BJ (cell line): Measurements from ENCODE around the gene AOPEP. TPM values are rescaled to one million over a fixed set of nuclear protein-coding genes. Genes with fewer than 3 reads are reported as not detected.

Experiments used
- CTCF ChIA-PET: fragments of 350-600 bp; formaldehyde crosslinking; extraction: SDS; loops from one replicate; lab custom pipeline; 2021; ENCODE audit warnings: antibody characterized with exemption, inconsistent platforms; lab: Yijun Ruan, JAX
- POLR2A ChIA-PET: fragments of 300-600 bp; sonication (Branson Sonifier 250); formaldehyde crosslinking; extraction: SDS; loops from one replicate; lab custom pipeline; 2021; ENCODE audit warnings: antibody characterized with exemption; lab: Charles Lee
- DNase-seq: peaks from one replicate; pipeline ENCODE4 v3.0.0-alpha.2; 2011; ENCODE audit warnings: low read depth
- H3K27me3 ChIP-seq: 2 replicates; pipeline ENCODE4 v1.6.0; 2011; ENCODE audit warnings: low read length; ENCODE audit not compliant: control insufficient read depth, insufficient read depth
- H3K36me3 ChIP-seq: 2 replicates; pipeline ENCODE4 v1.5.1; 2011; ENCODE audit warnings: low read length; ENCODE audit not compliant: control insufficient read depth, insufficient read depth
- H3K4me3 ChIP-seq: 2 replicates; pipeline ENCODE4 v1.5.1; 2011; ENCODE audit warnings: low read depth, mild to moderate bottlenecking, control low read depth, low read length
- CTCF ChIP-seq: IDR thresholded peaks from 2 replicates; pipeline ENCODE4 v1.5.1; 2011; ENCODE audit warnings: low read depth, mild to moderate bottlenecking, control low read depth, inconsistent platforms, low read length, moderate library complexity; ENCODE audit not compliant: insufficient read depth
- polyA plus RNA-seq: library from polyadenylated mRNA; depleted of rRNA; stranded (reverse); fragments of >200 nt; gene quantifications from 2 replicates; pipeline ENCODE4 v1.2.3, GENCODE V29; 2011

AOPEP gene
- polyA plus RNA-seq, 1 experiment = 52.1 TPM

- TF ChIP-seq CTCF = no peak
- Histone ChIP-seq H3K4me3 (no peak overlapping the region), H3K36me3 (no peaks in the 10 kb centered on the region), H3K27me3 (no peaks in the 10 kb centered on the region)
- DNase-seq = no peak
- POLR2A ChIA-PET = interaction anchor here (1.2 kb wide), 1 partner anchor 46 kb away, joined by 4 read pairs; no protein-coding TSS in a partner anchor
- CTCF ChIA-PET = interaction anchor here (1.3 to 1.4 kb wide), 3 partner anchors 12 to 260 kb away, joined by 3 to 5 read pairs (median 4); no protein-coding TSS in a partner anchor
Observed at GRCh38 chr9:94867281-94867841, 140.9 kb downstream of the AOPEP start.

- no peak overlapping the region for H3K4me3 ChIP-seq
- peak; percentile 87 for DNase-seq
- CTCF ChIA-PET = interaction anchor here (1.3 to 1.5 kb wide), 4 partner anchors 11 to 259 kb away, joined by 3 to 5 read pairs (median 4); no protein-coding TSS in a partner anchor
- no peaks in the 10 kb centered on the region for H3K27me3 ChIP-seq
- POLR2A ChIA-PET = interaction anchor here (0.5 to 1.2 kb wide), 2 partner anchors 13 to 45 kb away, joined by 3 to 4 read pairs; no protein-coding TSS in a partner anchor
- no peak for TF ChIP-seq CTCF
- no peaks in the 10 kb centered on the region for H3K36me3 ChIP-seq
Observed at GRCh38 chr9:94867842-94868312, 141.4 kb downstream of the AOPEP start.

- POLR2A ChIA-PET = interaction anchor here (0.5 to 1.2 kb wide), 2 partner anchors 12 to 44 kb away, joined by 3 to 4 read pairs; no protein-coding TSS in a partner anchor
- Histone ChIP-seq H3K27me3 (no peaks in the 10 kb centered on the region), H3K36me3 (no peaks in the 10 kb centered on the region), H3K4me3 (no peak overlapping the region)
- no peak for DNase-seq
- TF ChIP-seq CTCF = no peak
- CTCF ChIA-PET = interaction anchor here (1.3 to 1.5 kb wide), 5 partner anchors 11 to 259 kb away, joined by 3 to 5 read pairs (median 3); no protein-coding TSS in a partner anchor
Observed at GRCh38 chr9:94868464-94868863, 142.0 kb downstream of the AOPEP start.

GRCh38 chr9:94869415-94869843 is 142.9 kb downstream of the AOPEP start:
- ChIA-PET CTCF (interaction anchor here (1.5 kb wide), 2 partner anchors 51 to 60 kb away, joined by 3 read pairs; no protein-coding TSS in a partner anchor), POLR2A (interaction anchor here (0.5 kb wide), 1 partner anchor 34 kb away, joined by 6 read pairs; no protein-coding TSS in a partner anchor)
- Histone ChIP-seq H3K4me3 (no peak overlapping the region), H3K27me3 (no peaks in the 10 kb centered on the region), H3K36me3 (no peaks in the 10 kb centered on the region)
- DNase-seq = no peak
- no peak for TF ChIP-seq CTCF

GRCh38 chr9:94870465-94870792 is 143.9 kb downstream of the AOPEP start:
- CTCF ChIA-PET = no interaction called here
- no peak for DNase-seq
- POLR2A ChIA-PET = interaction anchor here (0.5 kb wide), 1 partner anchor 65 kb away, joined by 5 read pairs; no protein-coding TSS in a partner anchor
- Histone ChIP-seq H3K4me3 (no peak overlapping the region), H3K36me3 (no peaks in the 10 kb centered on the region), H3K27me3 (no peaks in the 10 kb centered on the region)
- TF ChIP-seq CTCF = no peak
